NCI-H774 (cell line): ENCODE results near the gene GPX3.

Experiments used
- DNase-seq: peaks from one replicate; lab custom pipeline; 2025; lab: John Stamatoyannopoulos, UW

Gene GPX3

DNA sequence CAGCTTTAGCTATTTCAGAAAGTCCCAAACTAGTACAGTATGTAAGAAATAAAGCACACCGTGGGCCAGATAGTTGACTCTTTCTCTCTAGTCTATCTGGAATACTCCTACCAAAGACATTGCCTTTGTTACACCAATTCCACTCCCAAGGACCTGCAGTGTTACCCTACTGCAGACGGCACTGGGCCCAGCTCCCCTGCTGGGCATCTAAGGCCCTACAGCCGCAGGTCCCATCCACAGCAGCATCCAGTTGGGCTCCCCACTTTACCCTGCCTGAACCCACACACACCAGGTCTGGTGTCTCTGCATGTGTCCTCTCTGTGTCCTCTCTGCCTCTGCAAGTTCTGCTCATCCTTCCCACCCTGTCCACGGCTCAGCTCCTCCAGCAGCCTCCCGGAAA is 37.9 kb downstream of the GPX3 start:
- DNase-seq: no peak

- DNase-seq: no peak
Observed at GRCh38 chr5:151058891-151059489, 38.6 kb downstream of the GPX3 start.

DNA sequence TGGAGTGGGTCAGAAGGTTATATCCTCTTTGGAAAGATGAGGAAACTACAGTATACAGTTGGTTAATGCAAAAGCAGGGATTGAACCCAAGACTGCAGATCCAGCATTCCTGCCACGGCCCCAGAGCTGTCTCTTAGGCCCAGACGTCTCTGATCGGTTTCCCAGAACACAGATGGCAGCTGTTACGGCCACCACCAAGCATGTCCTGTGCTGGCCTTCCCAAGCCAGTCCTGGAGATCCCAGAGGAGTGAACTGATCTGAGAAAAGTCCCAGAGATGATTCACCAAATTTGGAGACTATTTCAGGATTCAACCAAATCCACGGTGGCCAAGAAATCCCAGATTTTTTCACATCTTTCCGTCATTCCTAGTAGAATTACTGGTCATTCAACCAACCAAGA is 40.4 kb downstream of the GPX3 start:
- no peak for DNase-seq

GRCh38 chr5:151062405-151063141 is 42.2 kb downstream of the GPX3 start:
- DNase-seq: no peak

- DNase-seq: no peak
Observed at GRCh38 chr5:151063142-151063989, 43.0 kb downstream of the GPX3 start.

DNA sequence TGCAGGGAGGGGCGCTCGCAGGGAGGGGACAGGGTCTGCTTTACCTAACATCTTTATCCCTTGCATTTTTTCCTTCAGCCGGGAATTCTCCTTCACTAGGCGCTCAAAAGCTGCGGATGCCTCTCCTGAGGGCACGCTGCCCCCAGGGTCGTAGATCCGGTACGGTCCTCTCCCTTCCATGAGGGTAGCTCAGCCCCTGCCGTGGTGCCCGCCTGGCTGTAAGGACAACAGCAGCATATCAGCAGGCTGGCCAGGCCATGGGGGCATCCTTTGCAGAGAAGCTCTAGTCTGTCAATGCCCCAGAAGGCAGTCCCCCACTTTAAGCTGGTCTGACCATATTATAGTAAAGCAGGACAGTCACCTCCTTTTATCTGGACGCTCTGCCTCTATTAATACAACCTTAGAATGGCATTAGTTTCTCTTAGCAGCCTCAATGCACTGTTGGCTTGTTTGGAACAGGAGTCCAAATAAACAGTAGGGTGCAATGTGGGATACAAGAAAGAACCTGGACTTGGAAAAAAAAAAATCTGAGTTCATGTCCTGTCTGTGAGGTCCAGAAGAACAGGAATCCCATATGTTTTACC is 44.6 kb downstream of the GPX3 start:
- no peak for DNase-seq

GRCh38 chr5:151065609-151066008 is 45.2 kb downstream of the GPX3 start:
- DNase-seq: no peak

GRCh38 chr5:151066920-151067319 is 46.5 kb downstream of the GPX3 start:
- no peak for DNase-seq

GRCh38 chr5:151067632-151068432 is 47.4 kb downstream of the GPX3 start:
- DNase-seq: no peak

- DNase-seq: no peak
Observed at GRCh38 chr5:151068433-151069197, 48.2 kb downstream of the GPX3 start.

DNA sequence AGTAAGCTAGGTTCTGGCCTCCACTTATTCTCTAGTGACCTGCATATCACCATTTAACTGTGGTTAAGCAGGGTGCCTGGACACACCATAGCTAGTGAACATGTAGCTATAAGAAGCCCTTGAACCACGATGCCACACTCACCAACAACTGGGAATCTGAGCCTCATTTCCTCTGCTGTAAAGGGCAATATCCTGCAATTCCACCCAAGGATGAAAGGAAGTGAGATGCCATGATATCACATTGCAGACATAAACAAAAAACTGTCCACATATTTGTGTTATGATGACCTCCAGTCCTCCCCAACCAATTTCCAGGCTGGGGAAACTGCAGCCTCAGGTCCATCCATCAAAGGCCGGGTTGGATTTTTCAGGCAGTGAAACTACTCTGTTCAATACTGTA is 50.1 kb downstream of the GPX3 start:
- no peak for DNase-seq

DNA sequence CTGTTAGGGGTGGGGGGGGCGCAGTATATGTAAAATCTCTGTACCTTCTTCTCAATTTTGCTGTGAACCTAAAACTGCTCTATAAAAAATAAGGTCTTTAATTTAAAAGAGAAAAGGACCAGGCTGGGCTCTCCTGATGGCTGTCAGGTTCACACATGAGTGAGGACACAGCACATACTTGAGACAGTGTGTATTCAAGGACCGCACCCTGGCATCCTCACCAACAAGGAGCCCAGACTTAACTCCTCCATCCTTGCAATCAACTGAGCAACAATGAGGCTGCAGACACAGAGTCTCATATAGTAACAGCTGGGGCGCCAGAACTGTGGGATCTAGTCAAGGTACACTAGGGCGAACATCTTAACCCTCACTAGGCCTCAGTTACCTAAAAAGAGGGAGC is 50.6 kb downstream of the GPX3 start:
- no peak for DNase-seq

- no peak for DNase-seq
Observed at GRCh38 chr5:151071848-151072629, 51.6 kb downstream of the GPX3 start.

DNA sequence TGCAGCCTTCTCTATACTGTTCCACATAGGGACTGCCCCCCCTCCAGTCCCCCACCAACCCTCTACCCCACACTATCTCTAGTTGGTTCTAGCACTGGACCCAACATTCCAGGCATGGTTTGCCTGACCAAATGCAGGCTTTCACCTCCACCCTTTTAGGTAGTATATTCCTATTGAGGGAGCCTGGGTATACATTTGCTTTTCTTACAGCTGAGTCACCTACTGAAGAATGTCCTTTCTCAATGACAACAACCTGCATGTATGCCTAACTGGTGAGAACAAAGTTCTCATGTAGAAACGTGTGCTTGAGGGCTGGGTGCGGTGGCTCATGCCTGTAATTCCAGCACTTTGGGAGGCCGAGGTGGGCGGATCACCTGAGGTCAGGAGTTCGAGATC is 52.2 kb downstream of the GPX3 start:
- DNase-seq: no peak

DNA sequence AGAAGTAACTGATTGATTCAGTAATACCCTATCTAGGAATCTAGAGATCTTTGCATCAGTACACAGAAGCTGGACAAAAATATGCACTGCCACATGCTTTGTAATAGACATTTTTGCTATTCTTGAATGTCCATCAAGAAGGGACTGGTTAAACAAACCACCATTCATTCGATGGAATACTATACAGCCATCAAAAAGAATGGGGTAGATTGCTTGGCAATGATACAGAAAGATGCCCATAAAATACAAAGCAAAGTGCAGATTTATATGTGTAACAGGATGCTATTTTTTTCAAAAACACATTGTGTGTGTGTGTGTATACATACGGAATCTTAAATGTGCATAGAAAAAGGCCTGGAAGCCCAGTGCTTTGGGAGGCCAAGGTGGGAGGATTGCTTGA is 52.9 kb downstream of the GPX3 start:
- no peak for DNase-seq

DNA sequence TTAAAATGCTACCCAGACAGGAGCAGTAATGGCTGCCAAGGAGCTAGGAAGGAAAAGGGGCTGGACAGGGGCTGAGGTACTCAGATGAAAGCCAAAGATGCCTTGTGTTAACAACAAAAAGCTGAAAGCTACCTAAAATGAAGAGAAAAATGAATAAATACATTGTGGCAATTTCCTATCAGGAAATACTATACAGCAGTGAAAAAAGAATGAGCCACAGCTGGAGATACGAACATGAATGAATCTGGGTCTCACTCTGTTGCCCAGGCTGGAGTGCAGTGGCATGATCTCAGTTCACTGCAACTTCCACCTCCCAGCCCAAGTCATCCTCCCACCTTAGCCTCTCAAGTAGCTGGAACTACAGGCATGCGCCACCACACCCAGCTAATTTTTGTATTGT is 54.2 kb downstream of the GPX3 start:
- no peak for DNase-seq

- DNase-seq: no peak
Observed at GRCh38 chr5:151075698-151076331, 55.4 kb downstream of the GPX3 start.

DNA sequence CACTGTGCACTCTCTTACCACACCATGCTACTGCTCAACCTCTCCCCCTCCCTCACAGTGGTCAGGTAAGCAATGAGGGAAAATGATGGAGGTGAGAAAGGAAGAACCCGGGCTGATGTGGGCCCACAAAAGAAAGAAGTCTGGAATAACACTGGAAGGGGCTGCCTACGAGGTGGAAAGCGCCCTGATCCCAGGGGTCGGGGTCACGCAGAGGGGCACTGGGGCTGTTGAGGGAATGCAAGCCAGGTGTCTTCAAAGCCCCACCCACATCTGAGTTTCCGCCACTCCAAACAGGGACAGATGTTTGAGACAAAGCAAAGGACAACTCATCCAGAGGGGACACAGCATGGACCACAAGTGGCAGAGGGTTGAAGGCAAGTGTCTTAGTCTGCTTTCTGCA is 56.2 kb downstream of the GPX3 start:
- DNase-seq: no peak

GRCh38 chr5:151077419-151077818 is 57.0 kb downstream of the GPX3 start:
- no peak for DNase-seq

- DNase-seq: no peak
Observed at GRCh38 chr5:151077967-151078366, 57.6 kb downstream of the GPX3 start.
